NCI-H526 treated with DMSO at 0.1 percent for 48 hours (cell line): Measurements from ENCODE around the gene ETS1.

Source experiments
- DNase-seq: peaks from one replicate; lab custom pipeline; 2025; lab: John Stamatoyannopoulos, UW

ETS1 gene

DNA sequence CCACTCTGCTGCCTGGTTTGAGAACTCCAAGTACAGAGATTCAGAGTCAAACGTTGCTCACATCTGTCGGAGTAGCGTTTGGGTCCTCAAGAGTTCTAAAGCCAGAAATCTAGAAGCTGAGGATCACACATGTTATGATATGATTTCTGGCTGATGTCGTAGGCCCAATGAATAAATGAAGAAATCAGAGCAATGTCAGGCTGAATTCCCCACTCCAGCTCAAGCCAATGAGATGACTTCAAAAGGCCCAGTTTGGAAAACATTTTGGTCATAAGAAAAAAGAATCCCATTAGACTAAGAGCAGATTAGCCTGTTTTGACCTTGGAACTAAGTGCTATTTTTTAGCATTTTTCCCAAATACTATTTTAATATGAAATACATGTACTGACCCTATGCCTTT is 106.7 kb downstream of the ETS1 start:
- no peak for DNase-seq

DNA sequence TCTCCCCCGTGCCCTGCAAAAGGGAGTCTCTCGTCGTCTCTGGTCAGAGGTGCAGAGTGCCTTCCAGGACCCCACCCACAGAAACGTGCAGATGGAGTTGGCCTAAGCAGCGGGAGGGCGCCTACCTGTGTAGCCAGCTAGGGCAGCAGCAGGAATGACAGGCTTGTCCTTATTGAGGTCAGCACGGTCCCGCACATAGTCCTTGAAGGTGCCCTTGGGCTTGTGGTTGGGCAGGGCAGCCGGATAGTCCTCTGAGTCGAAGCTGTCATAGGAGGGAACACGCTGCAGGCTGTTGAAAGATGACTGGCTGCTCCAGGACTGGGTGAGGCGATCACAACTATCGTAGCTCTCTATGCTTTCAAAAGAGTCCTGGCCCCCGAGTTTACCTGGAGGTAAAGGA is 107.3 kb downstream of the ETS1 start:
- DNase-seq = no peak

DNA sequence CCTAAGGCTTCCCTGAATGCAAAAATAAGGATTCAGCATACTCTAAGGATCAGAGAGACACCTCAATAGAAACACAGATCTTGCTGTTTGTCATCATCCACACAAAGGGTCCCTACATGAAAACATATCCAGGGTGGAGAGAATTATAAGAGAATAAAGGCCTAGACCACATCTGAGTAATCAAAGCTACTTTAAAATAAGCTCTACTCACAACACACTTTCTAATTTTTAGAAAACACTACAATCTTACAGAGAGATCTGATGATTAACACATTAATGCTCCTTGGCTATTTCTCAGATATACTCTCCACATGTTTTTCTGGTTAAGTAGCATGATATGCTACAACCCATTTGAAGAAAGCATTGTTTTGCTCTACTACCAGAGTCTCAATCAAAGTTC is 108.2 kb downstream of the ETS1 start:
- DNase-seq = no peak

GRCh38 chr11:128478305-128478704 is 109.1 kb downstream of the ETS1 start:
- no peak for DNase-seq

DNA sequence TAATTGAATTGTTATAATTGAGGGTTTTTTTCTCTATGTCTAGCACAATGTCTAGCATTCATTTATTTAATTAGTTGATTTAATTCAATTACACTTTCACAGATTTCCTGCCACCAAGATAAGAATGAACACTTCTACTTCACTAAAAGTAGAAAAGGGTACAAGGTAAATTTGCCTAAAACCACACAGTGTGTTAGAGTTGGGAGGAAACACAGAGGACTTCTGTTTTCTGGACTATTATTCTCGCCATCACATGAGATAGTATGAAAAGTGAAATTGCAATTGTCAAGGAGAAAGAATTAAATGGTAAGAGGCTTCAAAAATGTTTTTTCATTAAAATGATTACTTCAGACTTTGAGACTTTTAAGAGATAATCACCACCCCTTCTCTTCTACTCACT is 109.5 kb downstream of the ETS1 start:
- DNase-seq = no peak

- DNase-seq = no peak
Observed at GRCh38 chr11:128477278-128477677, 110.1 kb downstream of the ETS1 start.

DNA sequence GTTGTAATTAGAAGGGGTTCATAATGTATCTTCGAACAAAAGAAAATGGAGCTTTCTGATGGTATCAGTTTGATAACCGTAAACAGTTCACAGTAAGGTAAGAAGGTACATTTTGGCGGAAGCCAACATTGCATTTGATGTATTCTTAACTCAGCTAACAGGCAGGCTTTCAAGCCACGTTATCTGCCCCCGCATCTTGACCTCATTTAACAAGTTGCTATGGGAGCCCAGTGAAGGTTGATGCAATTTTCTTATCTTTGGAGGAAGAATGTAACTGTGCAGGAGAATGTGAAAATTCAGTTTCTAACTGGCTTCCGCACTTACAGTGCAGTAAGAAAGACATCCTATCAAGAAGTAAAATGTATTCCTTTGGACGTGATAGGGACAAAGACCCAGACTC is 110.6 kb downstream of the ETS1 start:
- DNase-seq = no peak

DNA sequence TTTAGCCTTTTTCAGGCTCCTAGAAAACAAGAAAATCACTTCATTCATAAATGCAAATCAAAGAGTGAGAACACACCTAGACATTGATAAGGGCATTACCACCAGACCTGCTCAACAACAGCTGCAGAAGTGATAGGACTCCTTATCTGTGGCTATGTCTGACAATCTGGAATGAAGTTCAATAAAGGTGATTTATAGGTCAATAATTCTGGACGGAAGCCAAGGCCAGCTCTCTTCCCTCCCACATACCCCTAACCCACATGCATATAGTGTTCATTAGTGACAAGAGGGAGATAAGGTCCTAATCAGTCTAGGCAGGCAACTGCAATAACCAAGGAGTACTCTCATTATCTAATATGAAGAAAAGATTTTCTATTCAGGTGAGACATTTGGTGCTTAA is 111.3 kb downstream of the ETS1 start:
- no peak for DNase-seq

DNA sequence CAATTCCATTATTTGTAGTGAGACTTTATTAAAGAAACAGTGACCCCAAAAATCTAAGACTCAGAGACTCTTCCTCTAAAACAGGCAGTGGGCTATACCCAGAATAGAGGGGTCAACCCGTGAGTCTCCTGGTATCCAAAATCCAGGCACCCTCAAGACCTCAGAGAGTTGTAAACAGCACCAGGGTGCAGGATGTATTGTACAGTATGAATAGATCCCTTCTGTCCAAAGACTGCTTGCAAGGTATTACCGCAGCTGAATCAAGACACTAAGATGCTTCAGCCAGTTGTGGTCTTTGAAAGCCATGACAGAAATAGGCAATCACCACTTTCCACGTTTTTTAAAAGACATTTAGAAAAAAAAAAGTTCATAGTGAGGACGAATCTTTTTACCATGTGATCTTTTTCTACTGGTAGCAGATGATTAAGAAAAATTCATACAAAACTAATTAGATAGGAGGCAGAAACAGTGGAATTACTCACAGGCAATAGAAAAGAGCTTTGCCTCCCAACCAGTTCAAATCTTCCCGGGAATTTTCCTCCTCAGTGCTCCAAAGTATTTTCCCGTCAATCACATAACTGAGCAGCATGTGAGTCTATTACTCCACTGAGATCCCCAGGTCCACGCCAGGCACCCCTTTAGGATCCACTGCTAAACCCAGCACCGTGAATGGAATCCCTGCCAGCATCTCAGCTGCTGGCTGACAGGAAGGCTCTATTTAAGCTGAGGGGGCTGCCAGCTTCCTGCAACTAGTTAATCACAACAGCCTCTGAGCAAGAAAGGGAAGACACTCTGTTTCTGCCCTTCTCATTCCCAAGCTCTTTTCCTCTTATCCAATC is 113.1 kb downstream of the ETS1 start:
- DNase-seq = no peak

DNA sequence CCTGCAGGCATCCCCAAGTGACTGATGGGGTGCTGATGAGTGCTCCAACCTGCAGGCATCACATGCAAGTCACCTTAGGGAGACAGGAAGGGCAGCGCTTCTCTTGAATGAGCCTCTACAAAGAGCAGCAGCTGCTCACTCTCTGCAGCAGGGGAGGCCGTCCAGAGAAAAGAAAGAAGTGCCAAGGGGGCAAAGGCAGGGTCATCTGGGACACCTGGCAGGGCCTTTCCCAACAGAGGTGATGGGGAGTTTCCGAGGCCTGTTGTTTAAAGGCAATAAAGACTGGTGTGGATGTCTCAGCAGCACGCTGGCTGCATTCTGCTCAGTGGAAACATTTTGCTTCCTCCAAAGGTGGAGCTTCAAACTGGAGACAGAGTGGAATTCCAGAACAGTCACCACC is 113.7 kb downstream of the ETS1 start:
- no peak for DNase-seq

GRCh38 chr11:128472128-128473089 is 114.9 kb downstream of the ETS1 start:
- no peak for DNase-seq

- no peak for DNase-seq
Observed at GRCh38 chr11:128471138-128471661, 116.2 kb downstream of the ETS1 start.

DNA sequence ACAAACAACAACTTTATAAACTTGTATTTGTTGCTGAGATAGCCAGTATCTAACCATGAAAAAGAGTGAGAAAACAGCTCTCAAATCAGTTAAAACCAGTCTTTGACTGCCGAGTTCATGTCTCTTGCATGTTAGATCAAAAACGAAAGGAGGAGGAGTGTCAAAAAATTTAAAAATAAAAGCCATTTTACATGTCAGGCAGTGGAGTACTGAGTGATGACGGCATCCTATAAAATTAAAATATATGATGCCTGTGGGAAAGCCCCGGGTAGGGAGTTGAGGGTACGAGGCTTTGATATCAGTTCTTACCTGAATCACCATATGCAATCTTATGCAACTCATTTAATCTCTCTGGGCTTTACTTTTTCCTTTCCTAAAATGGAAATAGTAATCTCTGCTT is 117.3 kb downstream of the ETS1 start:
- DNase-seq = no peak

DNA sequence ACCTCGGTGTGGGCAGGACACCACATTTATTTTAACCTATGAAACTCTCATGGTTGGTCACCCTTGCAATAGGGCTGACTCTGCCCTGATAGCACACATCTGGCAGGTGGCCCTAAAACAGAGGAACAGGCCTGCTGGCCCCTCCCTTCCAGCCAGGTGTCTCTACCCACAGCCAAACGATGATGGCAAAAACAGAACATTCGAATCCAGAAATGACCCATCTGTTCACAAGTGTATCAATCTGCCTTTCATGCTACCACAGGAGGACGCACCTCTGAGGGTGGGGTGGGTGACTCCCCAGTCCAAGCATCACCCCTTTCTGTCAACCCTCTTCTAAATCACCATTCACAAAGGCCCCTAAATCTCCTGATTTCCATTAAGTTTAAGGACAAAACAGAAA is 118.1 kb downstream of the ETS1 start:
- DNase-seq = no peak

GRCh38 chr11:128468111-128468510 is 119.2 kb downstream of the ETS1 start:
- DNase-seq = no peak

GRCh38 chr11:128467610-128468041 is 119.7 kb downstream of the ETS1 start:
- no peak for DNase-seq

- no peak for DNase-seq
Observed at GRCh38 chr11:128467041-128467440, 120.3 kb downstream of the ETS1 start.

DNA sequence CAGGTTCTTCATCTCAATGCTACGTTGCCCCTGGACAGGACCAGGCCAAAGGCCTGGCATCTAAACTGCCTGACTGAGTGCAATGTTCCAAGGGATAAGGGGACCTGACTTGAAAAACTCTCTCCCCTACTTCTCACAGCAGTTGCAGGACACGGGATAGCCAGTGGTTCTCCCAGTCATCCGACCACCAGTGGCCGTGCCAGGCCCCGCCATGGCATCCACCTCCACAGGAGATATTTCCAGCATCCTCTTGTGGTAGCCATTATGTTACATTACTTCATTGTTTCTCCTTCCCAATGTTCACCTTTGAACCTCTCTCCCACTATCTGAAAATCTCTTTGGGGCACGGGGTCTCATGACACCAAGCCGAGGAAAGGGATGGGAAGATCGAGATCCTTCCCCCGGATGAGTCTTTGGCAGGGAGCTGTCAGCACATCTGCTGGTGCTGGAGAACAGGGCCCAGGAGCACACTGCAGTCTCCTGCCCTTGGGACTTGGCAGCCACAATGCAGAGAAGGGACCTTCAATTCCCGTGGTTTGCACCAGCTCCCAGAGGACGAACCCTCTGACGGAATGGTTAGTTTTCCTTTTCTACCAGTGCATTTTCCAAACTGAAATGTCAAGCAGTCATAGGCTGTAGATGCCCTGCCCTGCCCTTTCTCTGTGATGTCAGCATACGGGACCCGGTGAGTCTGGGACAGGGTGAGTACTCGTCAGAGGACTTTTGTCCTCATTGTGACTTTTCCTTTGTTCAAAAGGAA is 121.2 kb downstream of the ETS1 start:
- no peak for DNase-seq

DNA sequence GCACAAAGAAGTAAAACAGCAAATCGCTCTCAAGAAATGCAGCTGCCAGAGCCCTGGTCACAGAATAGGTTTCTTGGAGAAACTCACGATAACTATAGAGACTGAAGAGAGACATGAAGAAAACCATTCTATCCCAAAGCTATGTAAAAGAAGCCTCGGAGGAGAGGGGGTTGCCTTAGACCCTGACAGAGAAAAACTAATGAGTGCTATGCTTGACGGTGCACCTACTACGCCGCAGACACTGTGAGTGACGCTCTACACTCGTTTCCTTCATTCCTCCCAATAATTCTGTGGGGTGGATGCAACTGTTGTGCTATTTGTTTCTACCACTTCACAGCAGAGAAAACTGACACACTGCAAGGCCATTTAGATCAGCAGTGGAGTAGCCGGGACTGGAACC is 121.8 kb downstream of the ETS1 start:
- DNase-seq = no peak

DNA sequence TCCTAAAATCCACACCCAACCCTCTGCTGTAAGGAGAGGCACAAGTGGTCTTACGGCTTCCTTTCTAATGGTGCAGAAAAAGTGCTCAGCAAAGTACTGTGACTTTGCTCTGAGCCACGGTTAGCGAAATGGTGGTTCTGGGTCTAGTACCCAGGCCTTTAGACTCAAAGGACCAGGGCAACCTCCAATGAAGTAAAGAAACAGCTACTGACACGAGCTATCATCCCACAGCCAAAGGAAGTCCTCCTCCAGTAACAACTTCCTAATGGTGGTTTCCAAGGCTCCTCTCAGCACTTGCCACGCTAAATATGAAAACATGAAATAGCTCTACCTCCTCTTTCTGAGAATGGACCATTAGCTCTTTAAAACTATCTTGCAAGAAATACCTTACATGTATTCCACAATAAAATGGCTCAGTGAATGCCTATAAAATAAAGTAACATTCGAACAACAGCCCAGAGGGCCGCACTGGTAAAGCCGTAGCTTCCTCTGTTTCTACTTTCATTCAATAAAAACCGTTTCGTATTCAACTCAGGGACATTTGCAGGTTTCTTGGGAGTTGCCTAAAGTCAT is 122.4 kb downstream of the ETS1 start:
- DNase-seq = no peak

DNA sequence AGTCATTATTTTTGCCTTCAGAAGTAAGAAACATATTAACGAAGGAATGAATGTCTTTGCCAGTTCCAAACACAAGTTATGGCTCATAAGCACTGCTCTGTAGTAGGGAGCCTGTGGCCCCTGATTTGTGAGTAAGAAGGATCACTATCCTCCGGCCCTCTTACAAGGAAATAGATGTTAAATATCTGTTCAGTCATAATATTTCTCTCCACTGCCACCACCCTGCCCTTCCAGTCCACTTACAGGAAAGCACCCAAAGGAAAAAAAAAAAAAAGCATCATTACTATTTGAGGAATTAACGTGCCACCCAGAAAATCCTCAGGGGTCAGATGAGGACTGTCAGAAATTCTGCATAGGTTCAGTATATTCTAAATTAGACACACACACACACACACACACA is 123.4 kb downstream of the ETS1 start:
- no peak for DNase-seq

GRCh38 chr11:128463371-128463829 is 124.0 kb downstream of the ETS1 start:
- no peak for DNase-seq
